ENCODE data around the gene PDE4B. TPM values are rescaled to one million over a fixed set of nuclear protein-coding genes. Genes with fewer than 3 reads are reported as not detected.

Gene PDE4B
- total RNA-seq, 2 experiments from 2014 or later = 2.4 to 3.1 TPM

- no peak for TF ChIP-seq EZH2phosphoT487 (IDR thresholded peaks at IDR 0.05; ENCODE audit: borderline replicate concordance, low read depth, low read length)
- no peak for TF ChIP-seq CTCF (conservative IDR thresholded peaks at IDR 0.05; ENCODE audit: low read length)
- peak overlapping the region; percentile 80 for H3K4me2 ChIP-seq (ENCODE audit: low read length)
- no peaks in the 10 kb centered on the region for H3K79me2 ChIP-seq (ENCODE audit: insufficient read depth, low read depth, low read length)
- H3K4me3 ChIP-seq (ENCODE audit: low read depth, low read length, poor library complexity, severe bottlenecking) = peak overlapping the region; percentile 50
- intact Hi-C loops (cut with micrococcal nuclease; ENCODE audit: unreplicated experiment) = loop anchor here (10.0 kb wide), 2 partner anchors 994 to 1156 kb away; partner anchors contain the start of gene SERBP1
- no peaks in the 10 kb centered on the region for H3K9me3 ChIP-seq (ENCODE audit: low read length)
- H3K36me3 ChIP-seq (ENCODE audit: insufficient read depth, low read length) = no peaks in the 10 kb centered on the region
- H3K9me2 ChIP-seq (ENCODE audit: insufficient read depth, low read length) = no peaks in the 10 kb centered on the region
- DNase-seq (ENCODE audit: low spot score) = peak; percentile 77
- CTCF ChIA-PET (ENCODE audit: unreplicated experiment) = interaction anchor here (0.6 kb wide), 1 partner anchor 108 kb away, joined by 3 read pairs; no protein-coding TSS in a partner anchor
- H3K4me1 ChIP-seq (ENCODE audit: insufficient read depth, low read length, poor library complexity, severe bottlenecking) = peaks cover 89% of the 10 kb centered on the region
- peak overlapping the region; percentile 98 for H2AFZ ChIP-seq (ENCODE audit: low read length)
- peak overlapping the region; percentile 75 for H3K27ac ChIP-seq (ENCODE audit: low read depth, low read length, poor library complexity, severe bottlenecking)
- POLR2A ChIA-PET = interaction anchor here (0.6 to 3.8 kb wide), 12 partner anchors 14 to 168 kb away, joined by 3 to 27 read pairs (median 4); no protein-coding TSS in a partner anchor
- H4K20me1 ChIP-seq (ENCODE audit: insufficient read depth, low read length) = no peaks in the 10 kb centered on the region
- no TSS peak for BruUV-seq (replicated peaks)
Observed at GRCh38 chr1:66278260-66279021, 485.7 kb downstream of the PDE4B start.

DNA sequence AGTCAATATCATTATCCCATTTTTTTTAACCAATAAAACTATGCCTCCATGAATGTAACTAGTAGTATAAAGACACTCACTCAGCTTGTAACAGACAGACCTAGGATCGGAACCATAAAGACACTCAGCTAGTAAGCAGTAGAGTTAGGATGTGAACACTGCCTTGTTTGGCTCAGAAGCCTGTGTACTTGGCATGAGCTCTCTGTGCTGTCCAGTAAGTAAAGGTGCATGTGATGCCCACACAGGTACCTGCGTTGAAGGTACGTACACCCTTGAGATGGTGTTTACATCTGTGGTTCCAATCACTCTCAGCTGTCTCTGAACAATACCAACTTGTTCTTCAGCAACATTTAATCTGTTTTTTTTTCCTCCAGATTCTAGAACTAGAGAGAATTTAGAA lies 489.1 kb downstream of the PDE4B start:
- TF ChIP-seq EZH2phosphoT487 (IDR thresholded peaks at IDR 0.05; ENCODE audit: borderline replicate concordance, low read depth, low read length) (no peak), CTCF (conservative IDR thresholded peaks at IDR 0.05; ENCODE audit: low read length) (no peak)
- H2AFZ ChIP-seq (ENCODE audit: low read length) = peak overlapping the region; percentile 57; the same call in 1 of the 2 replicates
- POLR2A ChIA-PET = interaction anchor here (0.7 to 2.9 kb wide), 12 partner anchors 9 to 240 kb away, joined by 3 to 11 read pairs (median 4); no protein-coding TSS in a partner anchor

More for the DNA sequence above, 489.1 kb downstream of the PDE4B start:
- no peaks in the 10 kb centered on the region for H3K79me2 ChIP-seq (ENCODE audit: insufficient read depth, low read depth, low read length)
- H3K4me2 ChIP-seq (ENCODE audit: low read length) = peak overlapping the region; percentile 73
- DNase-seq (ENCODE audit: low spot score) = no peak
- no peaks in the 10 kb centered on the region for H3K36me3 ChIP-seq (ENCODE audit: insufficient read depth, low read length)
- CTCF ChIA-PET (ENCODE audit: unreplicated experiment) = interaction anchor here (0.8 to 1.0 kb wide), 2 partner anchors 56 to 164 kb away, joined by 3 read pairs; no protein-coding TSS in a partner anchor
- no peaks in the 10 kb centered on the region for H3K9me2 ChIP-seq (ENCODE audit: insufficient read depth, low read length)
- no peaks in the 10 kb centered on the region for H3K9me3 ChIP-seq (ENCODE audit: low read length)
- H3K27ac ChIP-seq (ENCODE audit: low read depth, low read length, poor library complexity, severe bottlenecking) = peak overlapping the region; percentile 59
- peak overlapping the region; percentile 32 for H3K4me3 ChIP-seq (ENCODE audit: low read depth, low read length, poor library complexity, severe bottlenecking)
- intact Hi-C loops (cut with micrococcal nuclease; ENCODE audit: unreplicated experiment) = loop anchor here (1.0 to 2.0 kb wide), 3 partner anchors 51 to 163 kb away; no protein-coding TSS in a partner anchor
- H3K4me1 ChIP-seq (ENCODE audit: insufficient read depth, low read length, poor library complexity, severe bottlenecking) = peaks cover 74% of the 10 kb centered on the region
- H4K20me1 ChIP-seq (ENCODE audit: insufficient read depth, low read length) = no peaks in the 10 kb centered on the region
- TSS peak; percentile 81 for BruUV-seq (replicated peaks)
